HepG2 (cell line): ENCODE data around the gene EVA1A. TPM values are rescaled to one million over a fixed set of nuclear protein-coding genes. Genes with fewer than 3 reads are reported as not detected.

Source experiments
- HMGA1 ChIP-seq: sonication (generic); formaldehyde crosslinking; conservative IDR thresholded peaks from 2 replicates; pipeline ENCODE4 v1.4.0; 2020; ENCODE audit warnings: missing genetic modification reagents
- JUNB ChIP-seq: sonication (generic); formaldehyde crosslinking; IDR thresholded peaks from 2 replicates; pipeline ENCODE4 v1.8.0; 2022; ENCODE audit warnings: missing genetic modification reagents, mild to moderate bottlenecking, borderline replicate concordance
- KDM3A ChIP-seq: IDR thresholded peaks from 2 replicates; pipeline ENCODE4 v1.6.1; 2018; ENCODE audit warnings: low read depth, missing compliant biosample characterization
- MATR3 ChIP-seq: sonication (generic); formaldehyde crosslinking; IDR thresholded peaks from 2 replicates; pipeline ENCODE4 v1.4.0; 2020; ENCODE audit warnings: missing genetic modification reagents
- NR2F1 ChIP-seq, 2 experiments: fragments of 450-650 bp in 1 of 2; formaldehyde crosslinking in 1 of 2; IDR thresholded peaks; 2 replicates each; pipeline versions ENCODE4 v1.5.0 to v1.6.1; 2016 to 2020; ENCODE audit warnings: mild to moderate bottlenecking in 1 of 2, missing compliant biosample characterization in 1 of 2, missing genetic modification reagents in 1 of 2, moderate library complexity in 1 of 2
- PRPF4 ChIP-seq: fragments of 200-400 bp; formaldehyde crosslinking; IDR thresholded peaks from 2 replicates; pipeline ENCODE4 v1.6.1; 2016; ENCODE audit warnings: low read length, low read depth; ENCODE audit not compliant: poor library complexity, severe bottlenecking
- RFXAP ChIP-seq: sonication (generic); formaldehyde crosslinking; IDR thresholded peaks from 2 replicates; pipeline ENCODE4 v1.4.0; 2020; ENCODE audit warnings: missing genetic modification reagents, borderline replicate concordance
- SNAPC2 ChIP-seq: sonication (generic); formaldehyde crosslinking; IDR thresholded peaks from 2 replicates; pipeline ENCODE4 v1.8.1; 2022; ENCODE audit warnings: mild to moderate bottlenecking, missing genetic modification reagents
- TCF12 ChIP-seq, 2 experiments: fragments of 450-650 bp in 1 of 2; sonication (generic) in 1 of 2; formaldehyde crosslinking in 1 of 2; IDR thresholded peaks; 2 replicates each; pipeline versions ENCODE4 v1.6.1 to v1.8.0; 2017 to 2022; ENCODE audit warnings: antibody characterized with exemption in 1 of 2, mild to moderate bottlenecking in 1 of 2, missing genetic modification reagents in 1 of 2, moderate library complexity in 1 of 2
- TEAD3 ChIP-seq: optimal IDR thresholded peaks from 2 replicates; pipeline ENCODE3; 2016; ENCODE audit warnings: borderline replicate concordance
- U2AF2 ChIP-seq: fragments of 200-400 bp; formaldehyde crosslinking; IDR thresholded peaks from 2 replicates; pipeline ENCODE4 v1.6.1; 2017; ENCODE audit warnings: low read depth, mild to moderate bottlenecking, low read length
- YEATS4 ChIP-seq: sonication (generic); formaldehyde crosslinking; IDR thresholded peaks from 2 replicates; pipeline ENCODE4 v1.4.0; 2020; ENCODE audit warnings: missing genetic modification reagents, borderline replicate concordance
- ZNF34 ChIP-seq: sonication (generic); formaldehyde crosslinking; IDR thresholded peaks from 2 replicates; pipeline ENCODE4 v1.4.0; 2020; ENCODE audit warnings: mild to moderate bottlenecking, missing genetic modification reagents, borderline replicate concordance
- ZNF572 ChIP-seq: sonication (generic); formaldehyde crosslinking; IDR thresholded peaks from 2 replicates; pipeline ENCODE4 v1.5.1; 2020; ENCODE audit warnings: mild to moderate bottlenecking, missing genetic modification reagents
- ZNF605 ChIP-seq: sonication (generic); formaldehyde crosslinking; IDR thresholded peaks from 2 replicates; pipeline ENCODE4 v1.8.0; 2022; ENCODE audit warnings: mild to moderate bottlenecking, missing genetic modification reagents
- ZNF746 ChIP-seq: sonication (generic); formaldehyde crosslinking; IDR thresholded peaks from 2 replicates; pipeline ENCODE4 v1.8.0; 2022; ENCODE audit warnings: mild to moderate bottlenecking, missing genetic modification reagents
- ZNF891 ChIP-seq: sonication (generic); formaldehyde crosslinking; IDR thresholded peaks from 2 replicates; pipeline ENCODE4 v1.5.0; 2020; ENCODE audit warnings: mild to moderate bottlenecking, missing genetic modification reagents
- ZSCAN30 ChIP-seq: sonication (generic); formaldehyde crosslinking; IDR thresholded peaks from 2 replicates; pipeline ENCODE4 v1.5.0; 2020; ENCODE audit warnings: mild to moderate bottlenecking, missing genetic modification reagents
- polyA plus RNA-seq, 8 experiments: library from polyadenylated mRNA; depleted of rRNA in 3 of 8; stranded (reverse) in 7 of 8; unstranded in 1 of 8; fragments of >200 nt; fragmentation: Illumina TruSeq in 4 of 8; extraction: Trizol in 4 of 8; gene quantifications; 2 replicates each; pipeline versions ENCODE4 v1.2.1 to v1.2.3, GENCODE V29; 2011 to 2016; ENCODE audit warnings: low read depth in 4 of 8, missing spikeins in 1 of 8, mixed read lengths in 1 of 8; ENCODE audit not compliant: insufficient read depth in 1 of 8
- total RNA-seq, 5 experiments: library from RNA; depleted of rRNA; stranded (reverse); fragments of >200 nt; fragmentation: Illumina TruSeq; extraction: Trizol; gene quantifications; 2 replicates each; pipeline ENCODE4 v1.2.3, GENCODE V29; 2016; ENCODE audit warnings: low read depth in 1 of 5
- TF ChIP-seq, protein P1 (sequence below): sonication (generic); IDR thresholded peaks from 2 replicates; pipeline ENCODE4 v1.6.1; 2016; ENCODE audit warnings: low read depth, borderline replicate concordance
- TF ChIP-seq, protein P2 (sequence below): sonication (generic); formaldehyde crosslinking; conservative IDR thresholded peaks from 2 replicates; pipeline ENCODE4 v1.5.0; 2020; ENCODE audit warnings: missing genetic modification reagents
- TF ChIP-seq, protein P3 (sequence below): sonication (generic); formaldehyde crosslinking; IDR thresholded peaks from 2 replicates; pipeline ENCODE4 v1.9.0; 2021; ENCODE audit warnings: missing genetic modification reagents, borderline replicate concordance
- TF ChIP-seq, protein P4 (sequence below): sonication (generic); formaldehyde crosslinking; IDR thresholded peaks from 2 replicates; pipeline ENCODE4 v1.5.0; 2020; ENCODE audit warnings: missing genetic modification reagents
- TF ChIP-seq, protein P5 (sequence below): sonication (generic); formaldehyde crosslinking; IDR thresholded peaks from 2 replicates; pipeline ENCODE4 v1.9.0; 2022; ENCODE audit warnings: missing genetic modification reagents, mild to moderate bottlenecking, borderline replicate concordance

Gene EVA1A
- total and polyA plus RNA-seq, 2 of the 13 experiments (the other 11 are each of a cell fraction or from before 2014, with no cell fraction given): 57.5 to 57.8 TPM

DNA sequence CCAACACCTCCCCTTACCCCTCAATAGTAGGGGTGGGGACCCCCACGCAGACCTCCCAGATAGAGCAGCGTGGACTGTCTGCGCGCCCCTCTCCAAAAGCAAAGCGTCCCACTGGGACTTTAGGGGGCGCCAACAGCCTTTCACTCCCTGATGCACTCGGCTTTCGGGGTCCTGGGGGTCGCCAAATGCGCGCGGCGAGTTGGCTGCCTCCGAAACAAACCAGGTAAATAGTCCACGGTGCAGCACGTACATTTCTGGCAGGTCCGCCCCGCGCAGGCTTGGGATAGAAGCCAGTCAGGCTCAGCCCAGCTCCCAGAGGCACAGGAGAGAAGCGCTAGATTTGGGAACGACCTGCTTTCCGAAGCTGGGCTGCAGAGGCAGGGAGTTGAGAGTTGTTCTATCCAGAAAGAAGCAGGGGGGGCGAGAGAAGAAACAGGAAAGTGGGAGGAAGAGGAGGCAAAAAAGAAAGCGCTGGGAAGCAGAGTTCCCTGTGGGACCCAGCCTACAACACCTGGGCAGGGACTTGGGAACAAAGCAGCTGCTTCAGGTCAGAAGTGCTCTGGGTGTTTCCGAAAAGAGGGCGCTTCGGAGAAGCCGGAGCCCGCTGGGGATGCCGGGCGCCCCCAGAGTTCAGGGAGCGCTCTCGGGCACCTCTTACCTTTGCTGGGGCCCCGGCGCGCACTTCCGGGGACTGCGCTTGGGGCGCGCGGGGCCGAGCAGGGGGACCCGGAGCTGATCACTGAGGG is 544 bp downstream of the EVA1A start (continued):
- no peak for TF ChIP-seq NR2F1 (CRISPR knock-in tag; IDR thresholded peaks at IDR 0.05)
- no peak for TF ChIP-seq TCF12 (IDR thresholded peaks at IDR 0.05)
- no peak for TF ChIP-seq TCF12 (CRISPR knock-in tag; IDR thresholded peaks at IDR 0.05)
- no peak for TF ChIP-seq JUNB (CRISPR knock-in tag)
- no peak for TF ChIP-seq YEATS4
- no peak; the same call in 1 of the 2 replicates for TF ChIP-seq SNAPC2 (CRISPR knock-in tag)
- no peak for TF ChIP-seq ZNF746
- TF ChIP-seq PRPF4: no peak
- TF ChIP-seq KDM3A: no peak; the same call in 1 of the 2 replicates
- TF ChIP-seq U2AF2: no peak
- no peak for TF ChIP-seq RFXAP (CRISPR knock-in tag)
- peak; percentile 59 for TF ChIP-seq TEAD3 (CRISPR knock-in tag)
- TF ChIP-seq ZNF891: no peak
- 0 out of 2 replicates have a peak, but pooled peaks have one; percentile 10 for TF ChIP-seq ZSCAN30
- TF ChIP-seq ZNF34 (CRISPR knock-in tag): no peak
- no peak for TF ChIP-seq HMGA1 (CRISPR knock-in tag)
- TF ChIP-seq ZNF572 (CRISPR knock-in tag): peak; percentile 97
- no peak; the same call in 1 of the 2 replicates for TF ChIP-seq ZNF605
- TF ChIP-seq, protein P1, sequence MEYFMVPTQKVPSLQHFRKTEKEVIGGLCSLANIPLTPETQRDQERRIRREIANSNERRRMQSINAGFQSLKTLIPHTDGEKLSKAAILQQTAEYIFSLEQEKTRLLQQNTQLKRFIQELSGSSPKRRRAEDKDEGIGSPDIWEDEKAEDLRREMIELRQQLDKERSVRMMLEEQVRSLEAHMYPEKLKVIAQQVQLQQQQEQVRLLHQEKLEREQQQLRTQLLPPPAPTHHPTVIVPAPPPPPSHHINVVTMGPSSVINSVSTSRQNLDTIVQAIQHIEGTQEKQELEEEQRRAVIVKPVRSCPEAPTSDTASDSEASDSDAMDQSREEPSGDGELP: no peak
- TF ChIP-seq MATR3 (CRISPR knock-in tag): no peak
- TF ChIP-seq, protein P2, sequence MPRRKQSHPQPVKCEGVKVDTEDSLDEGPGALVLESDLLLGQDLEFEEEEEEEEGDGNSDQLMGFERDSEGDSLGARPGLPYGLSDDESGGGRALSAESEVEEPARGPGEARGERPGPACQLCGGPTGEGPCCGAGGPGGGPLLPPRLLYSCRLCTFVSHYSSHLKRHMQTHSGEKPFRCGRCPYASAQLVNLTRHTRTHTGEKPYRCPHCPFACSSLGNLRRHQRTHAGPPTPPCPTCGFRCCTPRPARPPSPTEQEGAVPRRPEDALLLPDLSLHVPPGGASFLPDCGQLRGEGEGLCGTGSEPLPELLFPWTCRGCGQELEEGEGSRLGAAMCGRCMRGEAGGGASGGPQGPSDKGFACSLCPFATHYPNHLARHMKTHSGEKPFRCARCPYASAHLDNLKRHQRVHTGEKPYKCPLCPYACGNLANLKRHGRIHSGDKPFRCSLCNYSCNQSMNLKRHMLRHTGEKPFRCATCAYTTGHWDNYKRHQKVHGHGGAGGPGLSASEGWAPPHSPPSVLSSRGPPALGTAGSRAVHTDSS (CRISPR knock-in tag): no peak
- TF ChIP-seq, protein P3, sequence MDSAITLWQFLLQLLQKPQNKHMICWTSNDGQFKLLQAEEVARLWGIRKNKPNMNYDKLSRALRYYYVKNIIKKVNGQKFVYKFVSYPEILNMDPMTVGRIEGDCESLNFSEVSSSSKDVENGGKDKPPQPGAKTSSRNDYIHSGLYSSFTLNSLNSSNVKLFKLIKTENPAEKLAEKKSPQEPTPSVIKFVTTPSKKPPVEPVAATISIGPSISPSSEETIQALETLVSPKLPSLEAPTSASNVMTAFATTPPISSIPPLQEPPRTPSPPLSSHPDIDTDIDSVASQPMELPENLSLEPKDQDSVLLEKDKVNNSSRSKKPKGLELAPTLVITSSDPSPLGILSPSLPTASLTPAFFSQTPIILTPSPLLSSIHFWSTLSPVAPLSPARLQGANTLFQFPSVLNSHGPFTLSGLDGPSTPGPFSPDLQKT (CRISPR knock-in tag): no peak
- TF ChIP-seq, protein P4, sequence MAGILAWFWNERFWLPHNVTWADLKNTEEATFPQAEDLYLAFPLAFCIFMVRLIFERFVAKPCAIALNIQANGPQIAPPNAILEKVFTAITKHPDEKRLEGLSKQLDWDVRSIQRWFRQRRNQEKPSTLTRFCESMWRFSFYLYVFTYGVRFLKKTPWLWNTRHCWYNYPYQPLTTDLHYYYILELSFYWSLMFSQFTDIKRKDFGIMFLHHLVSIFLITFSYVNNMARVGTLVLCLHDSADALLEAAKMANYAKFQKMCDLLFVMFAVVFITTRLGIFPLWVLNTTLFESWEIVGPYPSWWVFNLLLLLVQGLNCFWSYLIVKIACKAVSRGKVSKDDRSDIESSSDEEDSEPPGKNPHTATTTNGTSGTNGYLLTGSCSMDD (CRISPR knock-in tag): no peak; the same call in 1 of the 2 replicates
- TF ChIP-seq, protein P5, sequence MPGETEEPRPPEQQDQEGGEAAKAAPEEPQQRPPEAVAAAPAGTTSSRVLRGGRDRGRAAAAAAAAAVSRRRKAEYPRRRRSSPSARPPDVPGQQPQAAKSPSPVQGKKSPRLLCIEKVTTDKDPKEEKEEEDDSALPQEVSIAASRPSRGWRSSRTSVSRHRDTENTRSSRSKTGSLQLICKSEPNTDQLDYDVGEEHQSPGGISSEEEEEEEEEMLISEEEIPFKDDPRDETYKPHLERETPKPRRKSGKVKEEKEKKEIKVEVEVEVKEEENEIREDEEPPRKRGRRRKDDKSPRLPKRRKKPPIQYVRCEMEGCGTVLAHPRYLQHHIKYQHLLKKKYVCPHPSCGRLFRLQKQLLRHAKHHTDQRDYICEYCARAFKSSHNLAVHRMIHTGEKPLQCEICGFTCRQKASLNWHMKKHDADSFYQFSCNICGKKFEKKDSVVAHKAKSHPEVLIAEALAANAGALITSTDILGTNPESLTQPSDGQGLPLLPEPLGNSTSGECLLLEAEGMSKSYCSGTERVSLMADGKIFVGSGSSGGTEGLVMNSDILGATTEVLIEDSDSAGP (CRISPR knock-in tag): peak; percentile 74; the same call in 1 of the 2 replicates
